Stimulated activated CD8-positive, alpha-beta memory T cell treated with anti-CD3 and anti-CD28 coated beads, Interleukin-12 subunit alpha, Interleukin-12 subunit beta, amount 100 ng/mL, for 24 hours (primary cell): Measurements from ENCODE around the gene VIPR2.

Experiments used
- DNase-seq: peaks from one replicate; pipeline ENCODE4 v3.0.0-alpha.2; 2020; ENCODE audit errors: extremely low read depth

VIPR2 gene

GRCh38 chr7:159026271-159027055 is 118.2 kb downstream of the VIPR2 start:
- no peak for DNase-seq

GRCh38 chr7:159025161-159025779 is 119.4 kb downstream of the VIPR2 start:
- DNase-seq = no peak

GRCh38 chr7:159024280-159024951 is 120.3 kb downstream of the VIPR2 start:
- DNase-seq = no peak

GRCh38 chr7:159023746-159024145 is 120.9 kb downstream of the VIPR2 start:
- DNase-seq = no peak

GRCh38 chr7:159023206-159023605 is 121.5 kb downstream of the VIPR2 start:
- no peak for DNase-seq

GRCh38 chr7:159022238-159022993 is 122.3 kb downstream of the VIPR2 start:
- no peak for DNase-seq

- DNase-seq = no peak
Observed at GRCh38 chr7:159020987-159021386, 123.7 kb downstream of the VIPR2 start.

- DNase-seq = no peak
Observed at GRCh38 chr7:159019111-159019510, 125.6 kb downstream of the VIPR2 start.

- no peak for DNase-seq
Observed at GRCh38 chr7:159017741-159018140, 126.9 kb downstream of the VIPR2 start.

- DNase-seq = no peak
Observed at GRCh38 chr7:159017210-159017609, 127.5 kb downstream of the VIPR2 start.

GRCh38 chr7:159016591-159016990 is 128.1 kb downstream of the VIPR2 start:
- DNase-seq = no peak

GRCh38 chr7:159015454-159016410 is 128.9 kb downstream of the VIPR2 start:
- DNase-seq = no peak

GRCh38 chr7:159015081-159015453 is 129.6 kb downstream of the VIPR2 start:
- no peak for DNase-seq

GRCh38 chr7:159014297-159015062 is 130.2 kb downstream of the VIPR2 start:
- no peak for DNase-seq

GRCh38 chr7:159013825-159014289 is 130.8 kb downstream of the VIPR2 start:
- no peak for DNase-seq

GRCh38 chr7:159013181-159013690 is 131.4 kb downstream of the VIPR2 start:
- DNase-seq = no peak

- no peak for DNase-seq
Observed at GRCh38 chr7:159012353-159013069, 132.2 kb downstream of the VIPR2 start.

- no peak for DNase-seq
Observed at GRCh38 chr7:159011722-159012022, 133.0 kb downstream of the VIPR2 start.

GRCh38 chr7:159010937-159011721 is 133.5 kb downstream of the VIPR2 start:
- DNase-seq = no peak
